ENCODE results near the gene TSHZ2.

The TSHZ2 gene

DNA sequence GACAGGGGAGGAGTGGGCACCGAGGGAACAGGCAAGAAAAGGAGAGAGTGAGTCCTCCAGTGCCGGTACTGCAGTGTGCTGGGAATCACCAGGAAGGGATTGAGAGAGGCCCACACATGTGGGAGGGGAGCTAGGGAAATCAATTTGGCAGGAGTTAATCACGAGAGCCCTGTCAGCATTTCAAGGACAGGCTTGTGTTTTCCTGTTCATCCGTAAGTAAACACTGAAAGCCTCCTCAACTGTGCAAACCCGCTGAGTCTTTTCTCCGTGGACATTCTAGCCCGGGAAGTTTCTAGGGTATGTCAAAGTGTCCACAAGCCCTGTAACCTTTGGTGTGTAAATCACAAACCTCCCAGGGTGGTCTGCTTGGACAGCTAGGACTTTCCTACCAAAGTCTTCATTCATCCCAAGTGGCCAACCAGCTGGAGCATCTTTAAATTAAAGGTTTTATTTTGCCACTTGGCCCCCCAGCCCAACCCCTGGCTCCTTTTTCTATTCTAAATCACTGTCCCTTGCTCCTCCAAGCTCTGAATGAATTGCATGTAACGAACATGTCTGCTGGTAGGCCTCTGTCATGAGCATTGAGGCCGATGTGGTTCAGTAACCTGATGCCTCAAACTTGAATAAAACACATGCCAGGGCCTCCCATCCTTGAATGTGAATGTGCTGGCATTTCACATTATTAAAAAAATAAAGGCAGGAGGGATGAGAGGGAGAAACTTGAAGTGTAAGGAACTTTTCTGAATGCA is 472.4 kb downstream of the TSHZ2 start:
- DNase-seq (ENCODE audit: low read depth, low spot score): no peak
- H3K4me1 ChIP-seq (ENCODE audit: insufficient read depth, insufficient read length): no peaks in the 10 kb centered on the region
- H3K9me3 ChIP-seq (ENCODE audit: insufficient read depth, low read length): peaks cover 11% of the 10 kb centered on the region; the same call in 1 of the 2 replicates
- H3K36me3 ChIP-seq (ENCODE audit: insufficient read depth, insufficient read length, low read length): no peaks in the 10 kb centered on the region
- TF ChIP-seq YY1 (IDR thresholded peaks at IDR 0.05; ENCODE audit: insufficient read depth, insufficient read length): no peak
- no peak for TF ChIP-seq SUZ12 (IDR thresholded peaks at IDR 0.05; ENCODE audit: extremely low read depth, insufficient read depth, insufficient read length)
- no peak for TF ChIP-seq ZNF274 (IDR thresholded peaks at IDR 0.05; ENCODE audit: low read depth, low read length)
- no peak overlapping the region for H3K4me3 ChIP-seq (ENCODE audit: insufficient read length, low read depth)
- no peak overlapping the region for H3K9ac ChIP-seq (ENCODE audit: insufficient read length, low read depth)
- no peaks in the 10 kb centered on the region for H3K27me3 ChIP-seq (ENCODE audit: insufficient read depth, insufficient read length)

DNA sequence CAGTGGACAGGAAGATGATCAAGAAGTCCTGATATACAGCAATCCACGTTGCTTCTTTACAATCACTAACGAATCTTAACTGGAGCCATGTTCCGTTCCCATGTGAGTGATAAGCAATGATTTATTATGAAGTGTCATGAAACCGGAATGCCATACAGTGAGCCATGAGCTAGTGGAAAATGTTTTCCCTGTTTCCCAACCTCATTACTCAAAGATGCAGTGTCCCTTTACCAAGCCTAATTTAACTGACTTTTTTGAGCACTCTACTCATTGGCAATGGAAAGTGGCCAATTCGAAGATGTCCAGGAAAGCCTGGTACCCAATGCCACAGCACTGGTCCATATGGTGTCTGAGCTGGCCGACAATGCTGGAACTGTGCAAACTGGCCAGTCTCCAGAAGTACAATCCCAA is 473.2 kb downstream of the TSHZ2 start:
- Histone ChIP-seq H3K4me3 (ENCODE audit: insufficient read length, low read depth) (no peak overlapping the region), H3K4me1 (ENCODE audit: insufficient read depth, insufficient read length) (no peaks in the 10 kb centered on the region), H3K36me3 (ENCODE audit: insufficient read depth, insufficient read length, low read length) (no peaks in the 10 kb centered on the region), H3K27me3 (ENCODE audit: insufficient read depth, insufficient read length) (no peaks in the 10 kb centered on the region), H3K9ac (ENCODE audit: insufficient read length, low read depth) (no peak overlapping the region), H3K9me3 (ENCODE audit: insufficient read depth, low read length) (peaks cover 11% of the 10 kb centered on the region; the same call in 1 of the 2 replicates)
- no peak for TF ChIP-seq ZNF274 (IDR thresholded peaks at IDR 0.05; ENCODE audit: low read depth, low read length)
- TF ChIP-seq YY1 (IDR thresholded peaks at IDR 0.05; ENCODE audit: insufficient read depth, insufficient read length): no peak
- no peak for TF ChIP-seq SUZ12 (IDR thresholded peaks at IDR 0.05; ENCODE audit: extremely low read depth, insufficient read depth, insufficient read length)
- DNase-seq (ENCODE audit: low read depth, low spot score): no peak

DNA sequence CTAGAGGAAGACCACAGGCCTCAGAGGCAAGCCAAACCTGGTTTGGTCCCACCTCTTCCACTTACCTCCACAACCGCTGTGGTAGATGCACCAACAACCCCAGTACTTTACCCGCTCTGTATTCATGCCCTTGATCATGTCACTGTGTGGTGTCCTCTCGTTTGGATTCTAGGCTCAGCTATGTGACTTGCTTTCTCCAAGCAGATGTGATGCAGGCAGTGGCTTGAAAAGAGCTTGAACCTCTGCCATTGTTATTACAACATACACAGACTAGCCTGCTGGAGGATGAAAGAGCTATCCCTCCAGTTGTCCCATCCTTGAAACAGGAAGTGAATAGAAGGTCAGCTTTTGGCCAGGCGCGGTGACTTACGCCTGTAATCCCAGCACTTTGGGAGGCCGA is 473.8 kb downstream of the TSHZ2 start:
- H3K4me3 ChIP-seq (ENCODE audit: insufficient read length, low read depth): no peak overlapping the region
- no peak overlapping the region for H3K9ac ChIP-seq (ENCODE audit: insufficient read length, low read depth)
- no peaks in the 10 kb centered on the region for H3K4me1 ChIP-seq (ENCODE audit: insufficient read depth, insufficient read length)
- H3K36me3 ChIP-seq (ENCODE audit: insufficient read depth, insufficient read length, low read length): no peaks in the 10 kb centered on the region
- DNase-seq (ENCODE audit: low read depth, low spot score): no peak
- peaks cover 11% of the 10 kb centered on the region; the same call in 1 of the 2 replicates for H3K9me3 ChIP-seq (ENCODE audit: insufficient read depth, low read length)
- no peaks in the 10 kb centered on the region for H3K27me3 ChIP-seq (ENCODE audit: insufficient read depth, insufficient read length)
- TF ChIP-seq ZNF274 (IDR thresholded peaks at IDR 0.05; ENCODE audit: low read depth, low read length): no peak
- no peak for TF ChIP-seq SUZ12 (IDR thresholded peaks at IDR 0.05; ENCODE audit: extremely low read depth, insufficient read depth, insufficient read length)
- no peak for TF ChIP-seq YY1 (IDR thresholded peaks at IDR 0.05; ENCODE audit: insufficient read depth, insufficient read length)

DNA sequence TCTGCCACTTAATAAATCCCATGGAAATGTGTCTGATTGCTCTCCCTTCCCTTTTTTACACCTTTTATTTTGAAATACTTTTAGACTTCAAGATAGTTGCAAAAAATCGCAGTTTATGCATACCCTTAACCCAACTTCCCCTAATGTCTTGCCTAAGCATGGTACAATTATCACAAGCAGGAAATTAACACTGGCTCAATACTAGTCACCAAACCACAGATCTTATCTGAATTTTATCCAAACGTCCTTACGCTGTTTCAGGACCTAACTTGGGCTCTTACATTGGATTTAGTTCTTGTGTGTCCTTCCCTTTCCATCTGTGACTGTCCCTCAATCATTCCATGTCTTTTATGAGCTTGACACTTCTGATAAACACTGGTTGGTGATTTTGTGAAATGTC is 475.2 kb downstream of the TSHZ2 start:
- H3K9ac ChIP-seq (ENCODE audit: insufficient read length, low read depth): no peak overlapping the region
- H3K9me3 ChIP-seq (ENCODE audit: insufficient read depth, low read length): peaks cover 11% of the 10 kb centered on the region; the same call in 1 of the 2 replicates
- no peak overlapping the region for H3K4me3 ChIP-seq (ENCODE audit: insufficient read length, low read depth)
- no peak for TF ChIP-seq YY1 (IDR thresholded peaks at IDR 0.05; ENCODE audit: insufficient read depth, insufficient read length)
- TF ChIP-seq SUZ12 (IDR thresholded peaks at IDR 0.05; ENCODE audit: extremely low read depth, insufficient read depth, insufficient read length): no peak
- no peak for TF ChIP-seq ZNF274 (IDR thresholded peaks at IDR 0.05; ENCODE audit: low read depth, low read length)
- no peaks in the 10 kb centered on the region for H3K27me3 ChIP-seq (ENCODE audit: insufficient read depth, insufficient read length)
- no peak for DNase-seq (ENCODE audit: low read depth, low spot score)
- no peaks in the 10 kb centered on the region for H3K4me1 ChIP-seq (ENCODE audit: insufficient read depth, insufficient read length)
- H3K36me3 ChIP-seq (ENCODE audit: insufficient read depth, insufficient read length, low read length): no peaks in the 10 kb centered on the region

DNA sequence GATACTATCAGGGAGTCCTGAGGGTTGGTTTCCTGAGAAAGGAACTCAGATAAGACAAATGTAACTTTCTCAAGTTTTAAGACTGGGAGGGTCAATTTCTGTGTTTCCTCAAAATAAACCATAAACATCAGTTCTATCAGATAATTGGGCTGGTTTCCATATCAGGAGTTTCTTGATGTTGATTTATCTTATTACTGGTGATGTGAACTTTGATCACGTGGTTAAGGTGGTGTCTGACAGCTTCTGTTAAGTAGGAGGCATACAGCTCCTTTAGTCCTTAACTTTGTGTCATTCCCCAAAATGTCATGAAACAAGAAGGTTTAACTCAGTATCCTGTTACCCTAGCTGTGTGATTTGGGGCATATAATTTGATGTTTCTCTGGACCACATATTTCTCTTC is 476.3 kb downstream of the TSHZ2 start:
- DNase-seq (ENCODE audit: low read depth, low spot score): no peak
- no peak for TF ChIP-seq YY1 (IDR thresholded peaks at IDR 0.05; ENCODE audit: insufficient read depth, insufficient read length)
- no peak for TF ChIP-seq SUZ12 (IDR thresholded peaks at IDR 0.05; ENCODE audit: extremely low read depth, insufficient read depth, insufficient read length)
- TF ChIP-seq ZNF274 (IDR thresholded peaks at IDR 0.05; ENCODE audit: low read depth, low read length): no peak
- no peaks in the 10 kb centered on the region for H3K27me3 ChIP-seq (ENCODE audit: insufficient read depth, insufficient read length)
- peaks cover 11% of the 10 kb centered on the region; the same call in 1 of the 2 replicates for H3K9me3 ChIP-seq (ENCODE audit: insufficient read depth, low read length)
- no peak overlapping the region for H3K4me3 ChIP-seq (ENCODE audit: insufficient read length, low read depth)
- peaks cover 2% of the 10 kb centered on the region for H3K36me3 ChIP-seq (ENCODE audit: insufficient read depth, insufficient read length, low read length)
- H3K9ac ChIP-seq (ENCODE audit: insufficient read length, low read depth): no peak overlapping the region
- H3K4me1 ChIP-seq (ENCODE audit: insufficient read depth, insufficient read length): no peaks in the 10 kb centered on the region

DNA sequence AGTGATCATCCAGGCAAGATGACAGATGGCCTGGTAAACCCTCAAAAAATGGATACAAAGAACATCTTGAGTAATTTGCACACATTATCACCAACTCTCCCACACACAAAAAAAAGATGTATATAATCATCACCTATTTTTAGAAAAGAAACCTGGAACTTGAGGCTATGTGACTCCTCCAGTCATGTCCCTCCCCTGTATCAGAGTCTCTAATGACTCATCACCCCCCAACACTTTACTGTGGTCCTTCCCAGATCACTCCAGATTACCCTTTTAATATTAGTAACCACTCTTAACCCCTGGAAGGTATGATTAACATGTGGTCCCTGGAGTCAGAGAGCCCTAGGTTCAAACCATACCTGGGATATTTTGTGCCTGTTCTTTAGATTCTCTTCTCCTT is 476.7 kb downstream of the TSHZ2 start:
- Histone ChIP-seq H3K4me1 (ENCODE audit: insufficient read depth, insufficient read length) (no peaks in the 10 kb centered on the region), H3K9ac (ENCODE audit: insufficient read length, low read depth) (no peak overlapping the region), H3K4me3 (ENCODE audit: insufficient read length, low read depth) (no peak overlapping the region), H3K27me3 (ENCODE audit: insufficient read depth, insufficient read length) (no peaks in the 10 kb centered on the region), H3K9me3 (ENCODE audit: insufficient read depth, low read length) (peaks cover 11% of the 10 kb centered on the region; the same call in 1 of the 2 replicates), H3K36me3 (ENCODE audit: insufficient read depth, insufficient read length, low read length) (peaks cover 2% of the 10 kb centered on the region)
- no peak for DNase-seq (ENCODE audit: low read depth, low spot score)
- TF ChIP-seq SUZ12 (IDR thresholded peaks at IDR 0.05; ENCODE audit: extremely low read depth, insufficient read depth, insufficient read length) (no peak), YY1 (IDR thresholded peaks at IDR 0.05; ENCODE audit: insufficient read depth, insufficient read length) (no peak), ZNF274 (IDR thresholded peaks at IDR 0.05; ENCODE audit: low read depth, low read length) (no peak)

DNA sequence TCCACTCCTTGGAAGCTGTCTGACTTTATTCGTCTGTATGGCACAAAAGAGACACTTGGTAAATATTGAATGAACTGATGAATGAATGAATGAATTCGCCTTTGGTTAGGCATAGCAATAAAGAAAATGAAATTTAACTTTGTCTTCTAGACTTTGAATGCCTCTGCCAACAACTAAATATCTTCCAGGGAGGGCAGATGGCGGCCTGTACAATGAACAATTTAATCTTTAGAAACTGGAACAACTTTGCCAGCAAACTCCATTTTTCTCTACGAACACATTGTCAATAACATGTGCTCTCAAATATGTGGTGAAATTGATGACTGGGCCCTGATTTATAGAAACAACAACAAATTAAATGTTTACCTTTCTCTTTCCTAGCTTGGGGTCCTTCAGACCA is 480.9 kb downstream of the TSHZ2 start:
- H3K9me3 ChIP-seq (ENCODE audit: insufficient read depth, low read length): peaks cover 21% of the 10 kb centered on the region
- H3K9ac ChIP-seq (ENCODE audit: insufficient read length, low read depth): no peak overlapping the region
- peaks cover 2% of the 10 kb centered on the region for H3K36me3 ChIP-seq (ENCODE audit: insufficient read depth, insufficient read length, low read length)

More for the DNA sequence above, 480.9 kb downstream of the TSHZ2 start:
- TF ChIP-seq YY1 (IDR thresholded peaks at IDR 0.05; ENCODE audit: insufficient read depth, insufficient read length) (no peak), SUZ12 (IDR thresholded peaks at IDR 0.05; ENCODE audit: extremely low read depth, insufficient read depth, insufficient read length) (no peak), ZNF274 (IDR thresholded peaks at IDR 0.05; ENCODE audit: low read depth, low read length) (no peak)
- Histone ChIP-seq H3K27me3 (ENCODE audit: insufficient read depth, insufficient read length) (no peaks in the 10 kb centered on the region), H3K4me1 (ENCODE audit: insufficient read depth, insufficient read length) (no peaks in the 10 kb centered on the region), H3K4me3 (ENCODE audit: insufficient read length, low read depth) (no peak overlapping the region)
- no peak for DNase-seq (ENCODE audit: low read depth, low spot score)

Data from NT2/D1 (cell line).